Middle frontal gyrus (tissue), 1 donor: ENCODE measurements around the gene LIPC.

Source experiments
- DNase-seq: peaks from one replicate; pipeline ENCODE4 v3.0.0-alpha.2; 2015; ENCODE audit warnings: low spot score; ENCODE audit errors: extremely low spot score

Gene LIPC

GRCh38 chr15:58605931-58606530 is 174.2 kb downstream of the LIPC start:
- DNase-seq = no peak

GRCh38 chr15:58606577-58607080 is 174.8 kb downstream of the LIPC start:
- DNase-seq = no peak

GRCh38 chr15:58608129-58608590 is 176.4 kb downstream of the LIPC start:
- no peak for DNase-seq

DNA sequence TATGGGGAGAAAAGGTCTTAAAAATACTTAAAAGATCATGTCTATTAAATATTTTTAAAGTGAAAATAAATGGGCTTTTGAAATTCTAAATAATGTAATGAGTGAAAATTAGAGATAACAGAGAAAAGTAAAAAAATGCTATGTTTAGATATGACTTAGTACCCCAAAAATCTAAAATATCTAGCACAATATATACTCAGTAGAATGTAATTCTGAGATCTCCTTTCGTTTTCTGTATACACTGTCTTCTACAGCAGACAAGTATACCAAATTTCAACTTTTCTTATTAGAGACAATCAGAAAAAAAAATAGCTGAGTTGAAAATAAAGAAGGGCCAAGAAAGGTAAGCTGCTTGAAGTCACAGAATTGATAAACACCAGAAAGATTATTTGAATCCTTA is 176.9 kb downstream of the LIPC start:
- no peak for DNase-seq

- no peak for DNase-seq
Observed at GRCh38 chr15:58611731-58612676, 180.2 kb downstream of the LIPC start.

GRCh38 chr15:58616171-58616570 is 184.4 kb downstream of the LIPC start:
- DNase-seq = no peak
